ENCODE data around the gene SPECC1L.

The SPECC1L gene

GRCh38 chr22:24394254-24394653, 123.6 kb downstream of the SPECC1L start:
- in situ Hi-C loops (cut with MboI; ENCODE audit: low sequenced_read_pairs): no loop called here

DNA sequence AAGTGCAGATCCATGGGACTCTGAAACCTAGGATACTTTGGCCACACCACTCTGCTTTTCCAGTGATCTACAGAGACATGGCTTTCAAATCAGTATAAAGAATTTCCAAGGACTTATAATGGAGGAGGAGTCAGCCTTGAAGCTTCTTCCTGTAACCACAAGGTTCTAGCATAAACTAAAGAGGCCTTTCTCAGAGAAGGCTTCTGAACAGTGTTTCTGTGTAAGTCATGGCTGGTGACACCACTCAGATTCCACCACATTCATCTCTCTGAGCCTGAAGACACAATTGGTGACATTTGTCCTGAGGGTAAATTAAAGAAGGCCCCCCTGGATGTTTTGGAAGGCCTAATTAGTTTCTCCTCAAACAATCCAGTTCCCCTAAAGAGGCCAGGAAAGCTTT, 127.8 kb downstream of the SPECC1L start:
- in situ Hi-C loops (cut with MboI; ENCODE audit: low sequenced_read_pairs): no loop called here

- in situ Hi-C loops (cut with MboI; ENCODE audit: low sequenced_read_pairs): loop anchor here (25.0 kb wide), 1 partner anchor 112 kb away; no protein-coding TSS in a partner anchor
Measured at GRCh38 chr22:24400034-24400725, 129.5 kb downstream of the SPECC1L start.

DNA sequence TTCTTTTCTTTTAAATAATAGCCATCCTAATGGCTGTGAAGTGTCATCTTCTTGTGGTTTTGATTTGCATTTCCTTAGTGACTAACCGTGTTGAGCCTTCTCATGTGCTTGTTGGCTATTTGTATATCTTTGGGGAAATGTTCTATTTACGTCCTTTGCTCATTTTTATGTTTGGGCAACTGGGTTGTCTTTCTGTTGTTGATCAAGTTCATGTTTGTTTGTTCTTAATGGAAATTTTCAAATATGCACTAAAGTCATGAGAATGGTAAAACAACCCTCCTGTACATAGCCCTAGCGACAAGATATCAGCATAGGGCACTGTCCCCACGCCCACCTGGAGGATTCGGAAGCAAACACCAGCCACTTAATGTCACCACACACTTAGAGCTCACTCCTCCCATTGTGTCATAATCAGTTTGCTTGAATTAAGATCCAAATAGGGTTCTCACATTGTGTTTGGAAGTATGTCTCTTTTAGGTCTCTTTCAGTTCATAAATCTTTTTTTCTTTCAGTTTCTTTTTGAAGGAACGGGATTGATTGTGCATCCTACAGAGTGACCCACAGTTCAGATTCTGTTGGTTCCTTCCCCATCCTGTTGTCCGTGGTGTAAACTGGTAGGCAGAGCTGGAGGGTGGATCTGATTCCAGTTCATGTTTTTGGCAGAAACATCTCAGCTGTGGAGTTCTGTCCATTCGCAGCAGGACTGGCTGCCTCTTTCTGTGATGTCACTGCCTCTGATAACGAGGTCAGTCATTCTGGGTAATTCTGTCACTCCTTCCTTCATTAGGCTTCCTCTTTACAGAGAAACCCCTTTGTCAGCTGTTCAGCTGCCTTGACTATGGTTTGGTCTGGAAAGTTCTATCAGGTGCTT, 130.3 kb downstream of the SPECC1L start:
- in situ Hi-C loops (cut with MboI; ENCODE audit: low sequenced_read_pairs): loop anchor here (25.0 kb wide), 1 partner anchor 111 kb away; no protein-coding TSS in a partner anchor

- in situ Hi-C loops (cut with MboI; ENCODE audit: low sequenced_read_pairs): loop anchor here (25.0 kb wide), 1 partner anchor 110 kb away; no protein-coding TSS in a partner anchor
Measured at GRCh38 chr22:24401931-24402367, 131.3 kb downstream of the SPECC1L start.

DNA sequence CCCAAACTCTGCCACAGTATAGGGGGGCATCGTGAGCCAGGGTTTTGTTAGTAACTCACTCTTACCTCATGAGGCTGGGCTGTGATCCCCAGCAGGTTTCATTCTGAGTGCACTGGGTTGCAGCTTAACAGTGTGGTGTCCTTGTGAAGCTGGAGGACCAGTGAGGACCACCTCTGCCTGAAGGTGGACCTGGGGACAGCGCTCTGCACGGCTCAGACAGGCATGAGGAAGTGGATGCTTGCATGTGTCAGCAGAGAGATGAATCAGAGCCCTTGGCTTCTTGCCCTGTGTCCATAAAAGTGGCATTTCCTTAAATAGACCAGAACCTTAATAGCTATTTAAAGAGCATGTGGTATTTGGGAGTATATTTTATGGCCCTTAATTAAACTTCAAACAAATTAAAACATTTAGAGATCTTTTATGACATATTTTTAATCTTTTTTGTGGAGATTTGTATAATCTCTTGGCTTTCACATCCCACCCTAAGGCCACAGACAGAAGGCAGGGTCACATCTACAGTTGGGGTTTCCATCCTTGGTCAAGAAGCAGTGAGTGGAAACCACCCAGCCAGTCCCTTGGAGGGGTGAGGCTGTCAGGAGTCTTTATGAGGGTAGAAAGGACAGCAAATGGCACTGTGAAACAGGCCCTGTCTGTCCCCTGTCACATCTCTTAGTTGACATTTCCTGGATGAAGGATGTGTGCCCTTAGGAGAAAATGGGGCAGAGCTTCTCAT, 132.0 kb downstream of the SPECC1L start:
- in situ Hi-C loops (cut with MboI; ENCODE audit: low sequenced_read_pairs): loop anchor here (25.0 kb wide), 1 partner anchor 110 kb away; no protein-coding TSS in a partner anchor

GRCh38 chr22:24403346-24403745, 132.7 kb downstream of the SPECC1L start:
- in situ Hi-C loops (cut with MboI; ENCODE audit: low sequenced_read_pairs): loop anchor here (25.0 kb wide), 1 partner anchor 109 kb away; no protein-coding TSS in a partner anchor

DNA sequence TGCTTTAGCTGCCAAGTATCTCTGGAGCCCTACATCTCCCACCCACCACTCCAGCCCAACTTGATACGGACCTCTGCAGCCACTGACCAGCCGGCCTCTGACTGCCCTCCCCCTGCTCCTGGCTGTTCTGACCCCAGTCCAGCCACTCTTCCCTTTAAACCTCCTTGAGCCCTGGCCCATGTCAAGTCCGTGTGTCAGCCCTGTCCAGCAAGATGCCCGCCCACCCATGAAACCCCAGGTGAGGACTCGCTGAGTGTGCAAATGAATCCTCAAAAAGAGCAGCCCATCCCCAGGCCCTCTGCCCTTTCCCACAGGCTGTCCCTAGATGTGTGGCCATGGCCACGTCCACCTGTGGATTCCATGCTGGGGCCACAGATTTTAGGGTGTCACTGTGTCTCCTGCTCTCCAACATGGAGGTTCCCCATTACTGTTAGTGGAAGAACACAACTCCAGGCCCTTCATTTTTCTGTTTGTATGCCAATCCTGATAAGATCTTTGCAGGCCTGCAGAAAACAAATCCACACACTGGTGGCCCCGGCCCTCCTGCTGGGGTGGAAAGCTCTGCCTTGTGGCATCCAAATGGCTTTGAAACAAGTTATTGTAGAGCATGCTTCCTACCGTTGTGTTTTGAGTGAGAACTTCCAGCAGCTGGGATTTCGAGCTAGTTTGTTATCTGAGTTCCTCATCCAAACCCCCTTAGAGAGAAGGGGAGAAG, 134.1 kb downstream of the SPECC1L start:
- in situ Hi-C loops (cut with MboI; ENCODE audit: low sequenced_read_pairs): loop anchor here (25.0 kb wide), 1 partner anchor 108 kb away; no protein-coding TSS in a partner anchor

GRCh38 chr22:24405631-24406321, 135.1 kb downstream of the SPECC1L start:
- in situ Hi-C loops (cut with MboI; ENCODE audit: low sequenced_read_pairs): loop anchor here (25.0 kb wide), 1 partner anchor 107 kb away; no protein-coding TSS in a partner anchor

DNA sequence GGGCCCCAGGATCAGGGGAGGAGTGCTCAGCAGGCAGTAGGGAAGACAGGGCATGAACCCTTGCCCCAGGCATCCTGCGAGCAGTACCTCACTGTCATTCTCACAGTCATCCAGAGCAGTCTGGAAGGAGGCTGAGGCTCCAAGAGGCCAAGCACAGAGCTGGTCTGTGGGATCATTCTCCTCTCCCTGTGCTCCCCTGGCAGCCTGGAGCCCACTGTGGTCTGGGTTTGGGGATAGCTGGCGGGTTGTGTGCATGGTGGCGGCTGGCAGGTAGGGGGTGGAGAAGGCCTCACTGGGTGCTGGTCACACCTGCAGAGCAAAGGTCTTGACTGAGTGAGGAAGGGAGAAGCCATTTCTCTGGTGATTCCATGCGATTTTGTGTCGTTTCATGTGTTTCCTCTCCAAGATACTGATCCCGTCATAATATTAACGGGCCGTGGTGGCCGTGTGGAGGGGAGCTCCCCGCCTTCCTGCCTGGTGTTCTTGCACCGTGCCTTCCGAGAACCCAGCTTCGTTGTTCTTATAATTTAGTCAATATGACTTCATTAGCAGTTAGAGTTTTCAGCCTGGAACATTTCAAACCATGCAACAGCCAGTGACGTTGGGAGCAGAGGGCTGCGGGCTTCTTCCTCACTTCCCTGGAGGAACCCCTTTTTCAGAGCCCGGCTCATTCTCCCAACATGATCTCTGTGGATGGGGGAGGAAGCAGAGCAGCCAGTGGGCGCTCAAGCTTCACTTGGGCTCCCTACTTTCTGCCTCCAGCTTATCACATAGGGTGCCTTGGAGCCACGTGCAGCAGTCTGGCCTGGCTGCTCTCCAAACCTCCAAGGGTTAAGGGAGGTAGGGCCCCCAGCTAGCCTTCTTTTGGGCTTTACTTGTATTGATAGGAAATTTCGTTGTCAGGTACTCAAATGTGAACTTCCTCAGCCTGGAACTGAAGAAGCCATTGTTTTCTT, 136.0 kb downstream of the SPECC1L start:
- in situ Hi-C loops (cut with MboI; ENCODE audit: low sequenced_read_pairs): loop anchor here (25.0 kb wide), 1 partner anchor 106 kb away; no protein-coding TSS in a partner anchor

DNA sequence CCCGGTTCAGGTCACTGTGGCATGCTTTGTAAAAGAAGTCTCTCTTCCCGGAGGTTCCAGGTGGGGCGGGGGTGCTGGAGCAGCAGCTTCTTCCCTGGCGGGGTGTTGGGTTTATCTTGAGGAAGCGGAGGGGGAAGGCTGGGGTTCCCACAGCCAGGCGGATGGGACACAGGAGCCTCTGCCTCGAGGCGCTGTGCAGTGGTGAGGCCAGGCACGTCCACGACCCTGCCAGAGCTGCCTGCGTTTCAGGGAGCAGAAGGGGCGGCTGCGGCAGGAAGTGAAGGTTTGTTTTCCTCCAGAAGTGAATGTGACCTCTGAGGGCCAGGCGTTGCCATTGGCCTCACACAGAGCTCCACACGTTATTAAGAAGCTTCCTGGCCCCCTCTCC, 136.6 kb downstream of the SPECC1L start:
- in situ Hi-C loops (cut with MboI; ENCODE audit: low sequenced_read_pairs): loop anchor here (25.0 kb wide), 1 partner anchor 105 kb away; no protein-coding TSS in a partner anchor

DNA sequence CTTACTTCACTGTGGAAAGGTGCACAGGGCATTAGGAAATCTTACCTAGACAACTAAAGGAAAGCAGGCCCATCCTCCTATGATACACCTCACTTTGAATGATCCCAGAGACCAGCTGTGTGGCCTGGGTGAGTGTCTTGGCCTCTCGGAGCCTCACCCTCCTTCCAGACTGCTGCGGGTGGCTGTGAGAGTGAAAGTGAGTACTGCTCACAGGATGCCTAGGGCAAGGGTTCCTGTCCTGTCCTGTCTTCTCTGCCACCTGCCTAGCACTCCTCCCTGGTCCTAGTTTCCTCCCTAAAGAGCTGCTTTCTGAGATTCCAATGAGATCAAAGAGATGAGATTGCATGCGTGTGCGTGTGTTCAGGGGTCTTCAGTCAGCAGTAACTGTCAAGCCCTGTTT, 137.3 kb downstream of the SPECC1L start:
- in situ Hi-C loops (cut with MboI; ENCODE audit: low sequenced_read_pairs): loop anchor here (25.0 kb wide), 1 partner anchor 104 kb away; no protein-coding TSS in a partner anchor

GRCh38 chr22:24408630-24409029, 138.0 kb downstream of the SPECC1L start:
- in situ Hi-C loops (cut with MboI; ENCODE audit: low sequenced_read_pairs): loop anchor here (25.0 kb wide), 1 partner anchor 104 kb away; no protein-coding TSS in a partner anchor

- in situ Hi-C loops (cut with MboI; ENCODE audit: low sequenced_read_pairs): loop anchor here (25.0 kb wide), 1 partner anchor 103 kb away; no protein-coding TSS in a partner anchor
Measured at GRCh38 chr22:24409707-24410106, 139.1 kb downstream of the SPECC1L start.

GRCh38 chr22:24410110-24410856, 139.7 kb downstream of the SPECC1L start:
- in situ Hi-C loops (cut with MboI; ENCODE audit: low sequenced_read_pairs): loop anchor here (25.0 kb wide), 1 partner anchor 102 kb away; no protein-coding TSS in a partner anchor

- in situ Hi-C loops (cut with MboI; ENCODE audit: low sequenced_read_pairs): loop anchor here (25.0 kb wide), 1 partner anchor 101 kb away; no protein-coding TSS in a partner anchor
Measured at GRCh38 chr22:24411256-24412004, 140.8 kb downstream of the SPECC1L start.

Data from hTERT RPE-1 (cell line).